ENCODE data around the gene APCDD1L.
"Not testable (repeated sequence)": the region's sequence is repeated elsewhere in the genome, so short reads cannot be mapped to it uniquely, and the experiment has no call there.

The APCDD1L gene

GRCh38 chr20:58513580-58514285 lies 1.5 kb downstream of the APCDD1L start:
- DNase-seq (ENCODE audit: low read depth): no peak

GRCh38 chr20:58512808-58513552 lies 2.2 kb downstream of the APCDD1L start:
- no peak for DNase-seq (ENCODE audit: low read depth)

GRCh38 chr20:58511861-58512260 lies 3.3 kb downstream of the APCDD1L start:
- DNase-seq (ENCODE audit: low read depth): no peak

GRCh38 chr20:58511364-58511763 lies 3.8 kb downstream of the APCDD1L start:
- DNase-seq (ENCODE audit: low read depth): no peak

GRCh38 chr20:58510921-58511320 lies 4.3 kb downstream of the APCDD1L start:
- DNase-seq (ENCODE audit: low read depth): no peak

GRCh38 chr20:58508762-58509395 lies 6.3 kb downstream of the APCDD1L start:
- DNase-seq (ENCODE audit: low read depth): no peak

- not testable (repeated sequence) for DNase-seq (ENCODE audit: low read depth)
Measured at GRCh38 chr20:58506999-58507398, 8.2 kb downstream of the APCDD1L start.

GRCh38 chr20:58504566-58504965 lies 10.6 kb downstream of the APCDD1L start:
- DNase-seq (ENCODE audit: low read depth): no peak

- DNase-seq (ENCODE audit: low read depth): no peak
Measured at GRCh38 chr20:58503668-58504067, 11.5 kb downstream of the APCDD1L start.

GRCh38 chr20:58500256-58500655 lies 14.9 kb downstream of the APCDD1L start:
- no peak for DNase-seq (ENCODE audit: low read depth)

GRCh38 chr20:58498470-58499068 lies 16.6 kb downstream of the APCDD1L start:
- DNase-seq (ENCODE audit: low read depth): no peak

- DNase-seq (ENCODE audit: low read depth): no peak
Measured at GRCh38 chr20:58497724-58498469, 17.3 kb downstream of the APCDD1L start.

GRCh38 chr20:58497076-58497641 lies 18.0 kb downstream of the APCDD1L start:
- no peak for DNase-seq (ENCODE audit: low read depth)

- no peak for DNase-seq (ENCODE audit: low read depth)
Measured at GRCh38 chr20:58496429-58496769, 18.8 kb downstream of the APCDD1L start.

GRCh38 chr20:58495623-58496428 lies 19.4 kb downstream of the APCDD1L start:
- DNase-seq (ENCODE audit: low read depth): no peak

- DNase-seq (ENCODE audit: low read depth): no peak
Measured at GRCh38 chr20:58494923-58495622, 20.1 kb downstream of the APCDD1L start.

- no peak for DNase-seq (ENCODE audit: low read depth)
Measured at GRCh38 chr20:58492795-58493524, 22.2 kb downstream of the APCDD1L start.

- DNase-seq (ENCODE audit: low read depth): no peak
Measured at GRCh38 chr20:58492074-58492718, 23.0 kb downstream of the APCDD1L start.

GRCh38 chr20:58486207-58486606 lies 29.0 kb downstream of the APCDD1L start:
- DNase-seq (ENCODE audit: low read depth): no peak

All from activated T-cell treated with anti-CD3 and anti-CD28 coated beads for 24 hours (primary cell).